Measurements from ENCODE around the gene DRC7.

GRCh38 chr16:57647136-57647875 is 47.3 kb upstream of the DRC7 start:
- TF ChIP-seq, protein P1, sequence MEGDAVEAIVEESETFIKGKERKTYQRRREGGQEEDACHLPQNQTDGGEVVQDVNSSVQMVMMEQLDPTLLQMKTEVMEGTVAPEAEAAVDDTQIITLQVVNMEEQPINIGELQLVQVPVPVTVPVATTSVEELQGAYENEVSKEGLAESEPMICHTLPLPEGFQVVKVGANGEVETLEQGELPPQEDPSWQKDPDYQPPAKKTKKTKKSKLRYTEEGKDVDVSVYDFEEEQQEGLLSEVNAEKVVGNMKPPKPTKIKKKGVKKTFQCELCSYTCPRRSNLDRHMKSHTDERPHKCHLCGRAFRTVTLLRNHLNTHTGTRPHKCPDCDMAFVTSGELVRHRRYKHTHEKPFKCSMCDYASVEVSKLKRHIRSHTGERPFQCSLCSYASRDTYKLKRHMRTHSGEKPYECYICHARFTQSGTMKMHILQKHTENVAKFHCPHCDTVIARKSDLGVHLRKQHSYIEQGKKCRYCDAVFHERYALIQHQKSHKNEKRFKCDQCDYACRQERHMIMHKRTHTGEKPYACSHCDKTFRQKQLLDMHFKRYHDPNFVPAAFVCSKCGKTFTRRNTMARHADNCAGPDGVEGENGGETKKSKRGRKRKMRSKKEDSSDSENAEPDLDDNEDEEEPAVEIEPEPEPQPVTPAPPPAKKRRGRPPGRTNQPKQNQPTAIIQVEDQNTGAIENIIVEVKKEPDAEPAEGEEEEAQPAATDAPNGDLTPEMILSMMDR (IDR thresholded peaks at IDR 0.05), result no peak
- TF ChIP-seq POLR2A (IDR thresholded peaks at IDR 0.05), result no peak
- TF ChIP-seq EP300 (IDR thresholded peaks at IDR 0.05), result no peak
